H1 (cell line): ENCODE data around the gene PACSIN2. TPM values are rescaled to one million over a fixed set of nuclear protein-coding genes. Genes with fewer than 3 reads are reported as not detected.

Experiments
- CTCF ChIA-PET: fragments of 300-600 bp; sonication (Branson Sonifier 250); formaldehyde crosslinking; loops from one replicate; lab custom pipeline; 2021; ENCODE audit not compliant: partially characterized antibody; lab: Charles Lee
- POLR2A ChIA-PET: fragments of 300-600 bp; sonication (Branson Sonifier 250); formaldehyde crosslinking; loops from one replicate; lab custom pipeline; 2021; ENCODE audit warnings: inconsistent platforms; ENCODE audit not compliant: partially characterized antibody; lab: Charles Lee
- DNase-seq, 2 experiments: peaks; one replicate each; pipeline versions ENCODE4 v3.0.0 to v3.0.0-alpha.2; 2010 to 2022; ENCODE audit warnings: low spot score in 2 of 2, low read depth in 1 of 2, mixed read lengths in 1 of 2
- FAIRE-seq: peaks from 2 replicates; lab custom pipeline; 2011; peaks lifted over from hg19 to GRCh38; lab: Jason Lieb, UNC
- H2AFZ ChIP-seq: 2 replicates; pipeline ENCODE4 v1.8.1; 2012; ENCODE audit warnings: low read length, inconsistent platforms
- H2AK5ac ChIP-seq: 2 replicates; pipeline ENCODE4 v1.6.1; 2013; ENCODE audit warnings: low read depth, low read length
- H2BK120ac ChIP-seq: replicated peaks from 2 replicates; pipeline ENCODE3; 2013; ENCODE audit warnings: low read depth, low read length, inconsistent platforms
- H2BK12ac ChIP-seq: 2 replicates; pipeline ENCODE4 v1.6.1; 2013; ENCODE audit warnings: low read depth, low read length
- H2BK15ac ChIP-seq: 2 replicates; pipeline ENCODE4 v1.6.1; 2013; ENCODE audit warnings: low read length
- H2BK20ac ChIP-seq: 2 replicates; pipeline ENCODE4 v1.6.1; 2013; ENCODE audit warnings: low read length
- H2BK5ac ChIP-seq: 2 replicates; pipeline ENCODE4 v1.6.1; 2013; ENCODE audit warnings: low read depth, low read length
- H3K14ac ChIP-seq: 2 replicates; pipeline ENCODE4 v1.6.1; 2013; ENCODE audit warnings: inconsistent platforms; ENCODE audit not compliant: insufficient read length
- H3K18ac ChIP-seq: 2 replicates; pipeline ENCODE4 v1.6.1; 2013; ENCODE audit warnings: low read length; ENCODE audit errors: extremely low read depth
- H3K23ac ChIP-seq: 2 replicates; pipeline ENCODE4 v1.6.1; 2013; ENCODE audit warnings: inconsistent platforms; ENCODE audit not compliant: insufficient read length
- H3K23me2 ChIP-seq: 2 replicates; pipeline ENCODE4 v1.6.1; 2013; ENCODE audit warnings: low read depth, low read length
- H3K27ac ChIP-seq: 2 replicates; pipeline ENCODE4 v1.6.1; 2011; ENCODE audit warnings: low read depth, low read length, inconsistent platforms
- H3K27me3 ChIP-seq, 4 experiments: replicated peaks in 1 of 4; 1 replicate in 1 of 4; 2 replicates in 3 of 4; pipeline versions ENCODE4 v1.6.1 to v1.8.1; 2011 to 2013; ENCODE audit warnings: low read length in 3 of 4, mild to moderate bottlenecking in 3 of 4, inconsistent platforms in 2 of 4, mixed read lengths in 2 of 4, moderate library complexity in 1 of 4; ENCODE audit not compliant: control insufficient read depth in 3 of 4, insufficient read depth in 3 of 4; ENCODE audit errors: extremely low read depth in 1 of 4
- H3K36me3 ChIP-seq, 4 experiments: 2 replicates each; pipeline versions ENCODE4 v1.6.1 to v1.8.1; 2011 to 2013; ENCODE audit warnings: mild to moderate bottlenecking in 4 of 4, low read length in 3 of 4, moderate library complexity in 2 of 4, control low read depth in 1 of 4, inconsistent platforms in 1 of 4; ENCODE audit not compliant: insufficient read depth in 4 of 4, control insufficient read depth in 2 of 4
- H3K4ac ChIP-seq: replicated peaks from 2 replicates; pipeline ENCODE3; 2013; ENCODE audit warnings: low read length, low read depth, mixed read lengths, inconsistent platforms; ENCODE audit not compliant: insufficient read length
- H3K4me1 ChIP-seq, 4 experiments: replicated peaks in 1 of 4; 1 replicate in 1 of 4; 2 replicates in 3 of 4; pipeline versions ENCODE4 v1.6.1 to v1.8.1; 2011 to 2013; ENCODE audit warnings: low read length in 3 of 4, inconsistent platforms in 2 of 4, mixed read lengths in 1 of 4; ENCODE audit not compliant: insufficient read depth in 4 of 4, control insufficient read depth in 3 of 4
- H3K4me2 ChIP-seq, 2 experiments: 2 replicates each; pipeline versions ENCODE4 v1.6.1 to v1.8.1; 2011 to 2013; ENCODE audit warnings: low read depth in 2 of 2, low read length in 2 of 2, control low read depth in 1 of 2, inconsistent platforms in 1 of 2, mild to moderate bottlenecking in 1 of 2; ENCODE audit not compliant: insufficient read depth in 1 of 2
- H3K4me3 ChIP-seq, 4 experiments: fragments of 200-600, 300-600 bp in 1 of 4; sonication (generic), shearing (Covaris generic), sonication (Bioruptor Twin) in 1 of 4; 2 replicates each; pipeline versions ENCODE4 v1.5.1 to v1.8.1; 2011 to 2016; ENCODE audit warnings: low read length in 4 of 4, low read depth in 3 of 4, control low read depth in 2 of 4, inconsistent platforms in 2 of 4, mild to moderate bottlenecking in 2 of 4, mixed read lengths in 1 of 4, moderate library complexity in 1 of 4; ENCODE audit not compliant: insufficient read depth in 2 of 4; ENCODE audit errors: extremely low read depth in 1 of 4
- H3K56ac ChIP-seq: replicated peaks from 2 replicates; pipeline ENCODE3; 2013; ENCODE audit warnings: low read depth, mild to moderate bottlenecking, mixed read lengths, low read length, inconsistent platforms; ENCODE audit not compliant: insufficient read length
- H3K79me1 ChIP-seq: 2 replicates; pipeline ENCODE4 v1.6.1; 2013; ENCODE audit warnings: low read depth, low read length, control low read depth
- H3K79me2 ChIP-seq, 2 experiments: 2 replicates each; pipeline versions ENCODE4 v1.6.1 to v1.8.1; 2012 to 2013; ENCODE audit warnings: low read length in 2 of 2, mild to moderate bottlenecking in 2 of 2, inconsistent platforms in 1 of 2; ENCODE audit not compliant: insufficient read depth in 2 of 2, control insufficient read depth in 1 of 2
- H3K9ac ChIP-seq, 4 experiments: replicated peaks in 1 of 4; 1 replicate in 1 of 4; 2 replicates in 3 of 4; pipeline versions ENCODE4 v1.6.1 to v1.8.1; 2011 to 2013; ENCODE audit warnings: low read depth in 3 of 4, low read length in 3 of 4, control low read depth in 2 of 4, mild to moderate bottlenecking in 2 of 4, moderate library complexity in 2 of 4, inconsistent platforms in 1 of 4; ENCODE audit errors: extremely low read depth in 1 of 4
- H3K9me3 ChIP-seq, 2 experiments: 2 replicates each; pipeline versions ENCODE4 v1.6.1 to v1.8.1; 2012 to 2013; ENCODE audit warnings: mild to moderate bottlenecking in 2 of 2, moderate library complexity in 2 of 2, control low read depth in 1 of 2, inconsistent platforms in 1 of 2, low read depth in 1 of 2, low read length in 1 of 2, mixed read lengths in 1 of 2; ENCODE audit not compliant: insufficient read depth in 2 of 2
- H4K20me1 ChIP-seq, 2 experiments: replicated peaks in 1 of 2; 2 replicates each; pipeline versions ENCODE3 to v1.8.1; 2011 to 2013; ENCODE audit warnings: inconsistent platforms in 2 of 2, low read length in 2 of 2, mild to moderate bottlenecking in 1 of 2; ENCODE audit not compliant: insufficient read depth in 2 of 2, control insufficient read depth in 1 of 2
- H4K5ac ChIP-seq: 2 replicates; pipeline ENCODE4 v1.6.1; 2013; ENCODE audit warnings: low read length, low read depth, mixed read lengths, inconsistent platforms; ENCODE audit not compliant: insufficient read length
- H4K8ac ChIP-seq: 2 replicates; pipeline ENCODE4 v1.8.0; 2013; ENCODE audit warnings: mild to moderate bottlenecking, moderate library complexity, low read length, inconsistent platforms; ENCODE audit not compliant: insufficient read depth; ENCODE audit errors: extremely low read depth
- H4K91ac ChIP-seq: replicated peaks from 2 replicates; pipeline ENCODE3; 2013; ENCODE audit warnings: low read length, mixed read lengths, inconsistent platforms; ENCODE audit not compliant: insufficient read length
- EZH2 ChIP-seq: fragments of 200-600 bp; sonication (generic); IDR thresholded peaks from 2 replicates; pipeline ENCODE4 v1.7.1; 2012; ENCODE audit warnings: low read depth, mild to moderate bottlenecking, moderate library complexity, low read length, inconsistent platforms; ENCODE audit not compliant: severe bottlenecking
- GABPA ChIP-seq: IDR thresholded peaks from 2 replicates; pipeline ENCODE4 v1.6.1; 2011; ENCODE audit warnings: mild to moderate bottlenecking, low read length, moderate library complexity, borderline replicate concordance; ENCODE audit not compliant: insufficient read depth
- JUN ChIP-seq: IDR thresholded peaks from 2 replicates; pipeline ENCODE4 v1.6.1; 2011; ENCODE audit warnings: low read depth, mild to moderate bottlenecking, improper control_type of control experiment, low read length
- KDM5A ChIP-seq: fragments of 200-600 bp; IDR thresholded peaks from 2 replicates; pipeline ENCODE4 v1.7.1; 2012; ENCODE audit warnings: mild to moderate bottlenecking, low read length, inconsistent platforms, mixed read lengths
- MAFK ChIP-seq: IDR thresholded peaks from 2 replicates; pipeline ENCODE4 v1.6.1; 2012; ENCODE audit warnings: low read depth, mild to moderate bottlenecking, improper control_type of control experiment, low read length
- RAD21 ChIP-seq, 2 experiments: IDR thresholded peaks in 1 of 2; conservative IDR thresholded peaks in 1 of 2; 2 replicates each; pipeline ENCODE4 v1.6.1; 2011; ENCODE audit warnings: low read depth in 2 of 2, low read length in 2 of 2, improper control_type of control experiment in 1 of 2, inconsistent platforms in 1 of 2, mild to moderate bottlenecking in 1 of 2, moderate library complexity in 1 of 2
- SP2 ChIP-seq: IDR thresholded peaks from 2 replicates; pipeline ENCODE4 v1.6.1; 2012; ENCODE audit warnings: mild to moderate bottlenecking, low read length, inconsistent platforms
- SRF ChIP-seq: IDR thresholded peaks from 2 replicates; pipeline ENCODE4 v1.6.1; 2011; ENCODE audit warnings: mild to moderate bottlenecking, low read depth, low read length, moderate library complexity
- TAF7 ChIP-seq: optimal IDR thresholded peaks from 2 replicates; pipeline ENCODE3; 2011; ENCODE audit warnings: low read depth, mild to moderate bottlenecking, inconsistent platforms, low read length, moderate library complexity, borderline replicate concordance
- WGBS, 2 experiments: shearing (Covaris generic) in 1 of 2; methylation state at CpG; one replicate each; pipeline versions ENCODE4 v1.1.6 to v1.1.7; 2013 to 2015; ENCODE audit warnings: low lambda C conversion rate in 2 of 2, mixed read lengths in 2 of 2, inconsistent platforms in 1 of 2, low coverage in 1 of 2, missing lambda C conversion rate in 1 of 2; ENCODE audit not compliant: insufficient replicate concordance in 2 of 2, insufficient coverage in 1 of 2, insufficient read length in 1 of 2; ENCODE audit errors: extremely low coverage in 1 of 2, missing lambda C conversion rate in 1 of 2; 5-methylcytosine and 5-hydroxymethylcytosine counted together
- polyA plus RNA-seq, 7 experiments: library from polyadenylated mRNA; depleted of rRNA in 3 of 7; stranded (reverse) in 5 of 7; unstranded in 2 of 7; fragments of >200 nt in 5 of 7; fragments of 200-250 nt in 2 of 7; gene quantifications; 1 replicate in 5 of 7; 2 replicates in 1 of 7; 4 replicates in 1 of 7; pipeline versions ENCODE4 v1.2.1 to v1.2.3, GENCODE V29; 2011 to 2013; ENCODE audit warnings: missing spikeins in 2 of 7, mixed read lengths in 2 of 7
- total RNA-seq: library from RNA; stranded (reverse); fragmentation: NEBNext Ultra II Directional; extraction: Animal tissue kit (Norgen Biotek cat#: 25700); gene quantifications from 2 replicates; pipeline ENCODE4 v1.2.1, GENCODE V29; 2021

PACSIN2 gene
- total and polyA plus RNA-seq, 2 of the 8 experiments (the other 6 are each of a cell fraction or from before 2014, with no cell fraction given), result 44.8 to 64.2 TPM

DNA sequence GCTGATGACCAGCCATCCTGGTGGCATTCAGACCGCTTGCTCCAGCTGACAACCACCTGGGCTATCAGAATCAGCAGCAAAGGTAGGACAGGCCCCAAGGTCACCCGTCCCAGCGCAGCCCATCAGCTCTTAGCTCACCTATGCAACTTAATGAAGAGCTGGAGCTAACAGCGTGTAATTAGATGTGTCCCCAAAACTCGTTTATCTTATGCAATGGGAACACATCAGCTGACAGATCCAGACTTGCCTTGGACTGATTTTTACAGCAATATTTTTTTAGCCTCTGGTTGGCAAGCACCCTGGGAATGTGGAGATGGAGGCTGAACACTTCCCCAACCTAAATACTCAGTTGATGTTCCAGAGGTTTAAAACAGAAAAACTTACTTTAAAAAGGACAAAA is 76.0 kb downstream of the PACSIN2 start:
- Histone ChIP-seq H3K4me3 (no peak overlapping the region), H3K23ac (no peak overlapping the region), H3K14ac (no peak overlapping the region), H3K79me1 (peaks cover 16% of the 10 kb centered on the region), H3K4ac (no peak overlapping the region), H2BK12ac (no peak overlapping the region), H4K91ac (no peak overlapping the region), H2AK5ac (no peak overlapping the region; the same call in 1 of the 2 replicates), H3K27me3 (no peaks in the 10 kb centered on the region), H2AFZ (no peak overlapping the region), H4K5ac (no peak overlapping the region), H3K18ac (no peak overlapping the region), H3K9me3 (no peaks in the 10 kb centered on the region), H3K27ac (0 out of 2 replicates have a peak overlapping the region, but pooled peaks have one; percentile 11), H3K23me2 (no peaks in the 10 kb centered on the region), H2BK20ac (no peak overlapping the region), H2BK5ac (peak overlapping the region; percentile 77), H3K9ac (no peak overlapping the region; a peak in 1 of 7 replicates), H2BK15ac (no peak overlapping the region), H4K20me1 (peaks cover 3 to 24% of the 10 kb centered on the region in 2 experiments), H3K4me2 (no peak overlapping the region), H2BK120ac (no peak overlapping the region), H3K56ac (no peak overlapping the region), H3K36me3 (no peaks in the 10 kb centered on the region; a peak in 1 of 8 replicates), H3K79me2 (peaks cover 0 to 67% of the 10 kb centered on the region in 2 experiments; a peak in 3 of 4 replicates), H3K4me1 (peaks cover 0 to 12% (median 5%) of the 10 kb centered on the region in 4 experiments; a peak in 4 of 7 replicates), H4K8ac (no peak overlapping the region)
- CTCF ChIA-PET, result interaction anchor here (0.7 kb wide), 2 partner anchors 12 to 24 kb away, joined by 3 to 4 read pairs; no protein-coding TSS in a partner anchor
- FAIRE-seq, result no peak
- TF ChIP-seq GABPA, result no peak
- no peak for TF ChIP-seq SP2
- no peak for TF ChIP-seq SRF
- no peak for TF ChIP-seq MAFK
- no peak for TF ChIP-seq KDM5A
- no peak for TF ChIP-seq TAF7
- no peak for TF ChIP-seq JUN
- no peak for TF ChIP-seq RAD21 (IDR thresholded peaks at IDR 0.05 in 1 of 2, conservative IDR thresholded peaks at IDR 0.05 in 1 of 2; ENCODE audit: low read depth in 2 of 2, low read length in 2 of 2)
- TF ChIP-seq EZH2, result no peak
- WGBS, 2 experiments, result 89% methylated on average over 5 of the region's 5 CpGs; no CpG with 5 or more reads in 1 of the 2 experiments
- POLR2A ChIA-PET, result interaction anchor here (0.6 to 2.0 kb wide), 5 partner anchors 9 to 237 kb away, joined by 3 to 10 read pairs (median 3); partner anchors contain the start of gene PACSIN2
- no peak for DNase-seq
